GM12872 (cell line): ENCODE data around the gene CELA1.

ENCODE experiments used
- CTCF ChIP-seq: IDR thresholded peaks from 3 replicates; pipeline ENCODE4 v1.5.1; 2011; ENCODE audit warnings: low read depth, mild to moderate bottlenecking, low read length, moderate library complexity; ENCODE audit not compliant: insufficient read depth

The CELA1 gene

GRCh38 chr12:51320695-51321320 lies 25.7 kb downstream of the CELA1 start:
- no peak for TF ChIP-seq CTCF

- TF ChIP-seq CTCF, result no peak
Measured at GRCh38 chr12:51320311-51320694, 26.2 kb downstream of the CELA1 start.

- TF ChIP-seq CTCF, result no peak
Measured at GRCh38 chr12:51318846-51319599, 27.5 kb downstream of the CELA1 start.

GRCh38 chr12:51311389-51311788 lies 35.1 kb downstream of the CELA1 start:
- TF ChIP-seq CTCF, result no peak

GRCh38 chr12:51307655-51308593 lies 38.6 kb downstream of the CELA1 start:
- TF ChIP-seq CTCF, result no peak

- TF ChIP-seq CTCF, result no peak
Measured at GRCh38 chr12:51306507-51306906, 40.0 kb downstream of the CELA1 start.

GRCh38 chr12:51295651-51296050 lies 50.8 kb downstream of the CELA1 start:
- TF ChIP-seq CTCF, result no peak
